Astrocyte (in vitro differentiated cells and primary cell): Measurements from ENCODE around the gene MT1X. TPM values are rescaled to one million over a fixed set of nuclear protein-coding genes. Genes with fewer than 3 reads are reported as not detected.

Experiments used
- DNase-seq: peaks from one replicate; pipeline ENCODE4 v3.0.0-alpha.2; 2010; ENCODE audit warnings: low read depth
- FAIRE-seq: peaks from 2 replicates; lab custom pipeline; 2011; peaks lifted over from hg19 to GRCh38; lab: Jason Lieb, UNC
- H2AFZ ChIP-seq: 2 replicates; pipeline ENCODE4 v1.6.0; 2012; ENCODE audit warnings: low read depth, low read length, inconsistent platforms
- H3K27ac ChIP-seq: 2 replicates; pipeline ENCODE4 v1.5.1; 2011; ENCODE audit warnings: low read depth, low read length, inconsistent platforms
- H3K27me3 ChIP-seq: 2 replicates; pipeline ENCODE4 v1.6.0; 2011; ENCODE audit warnings: low read length, inconsistent platforms; ENCODE audit not compliant: insufficient read depth
- H3K36me3 ChIP-seq: 2 replicates; pipeline ENCODE4 v1.5.1; 2011; ENCODE audit warnings: low read length, inconsistent platforms; ENCODE audit not compliant: insufficient read depth
- H3K4me1 ChIP-seq: 2 replicates; pipeline ENCODE4 v1.5.1; 2011; ENCODE audit warnings: low read length, inconsistent platforms; ENCODE audit not compliant: insufficient read depth
- H3K4me2 ChIP-seq: 2 replicates; pipeline ENCODE4 v1.6.0; 2012; ENCODE audit warnings: low read length, inconsistent platforms
- H3K4me3 ChIP-seq: 2 replicates; pipeline ENCODE4 v1.5.1; 2011; ENCODE audit warnings: low read depth, mild to moderate bottlenecking, low read length, inconsistent platforms; ENCODE audit not compliant: insufficient read depth
- H3K79me2 ChIP-seq: 2 replicates; pipeline ENCODE4 v1.6.0; 2012; ENCODE audit warnings: mild to moderate bottlenecking, low read length, inconsistent platforms; ENCODE audit not compliant: insufficient read depth
- H3K9ac ChIP-seq: 2 replicates; pipeline ENCODE4 v1.6.0; 2012; ENCODE audit warnings: mild to moderate bottlenecking, low read length, inconsistent platforms
- H3K9me3 ChIP-seq: 2 replicates; pipeline ENCODE4 v1.5.1; 2012; ENCODE audit warnings: low read depth, mild to moderate bottlenecking, low read length, inconsistent platforms; ENCODE audit not compliant: insufficient read depth
- H4K20me1 ChIP-seq: 2 replicates; pipeline ENCODE4 v1.6.0; 2012; ENCODE audit warnings: low read length, inconsistent platforms; ENCODE audit not compliant: insufficient read depth
- H3K27ac Mint-ChIP-seq: one replicate; pipeline ENCODE4 v1.8.0; 2021; ENCODE audit warnings: mild to moderate bottlenecking, mixed read lengths; ENCODE audit not compliant: unreplicated experiment
- H3K27me3 Mint-ChIP-seq: one replicate; pipeline ENCODE4 v1.8.0; 2021; ENCODE audit warnings: low read depth, mixed read lengths; ENCODE audit not compliant: unreplicated experiment
- H3K36me3 Mint-ChIP-seq: one replicate; pipeline ENCODE4 v1.8.0; 2021; ENCODE audit warnings: low read depth, mixed read lengths; ENCODE audit not compliant: unreplicated experiment
- H3K4me1 Mint-ChIP-seq: one replicate; pipeline ENCODE4 v1.8.0; 2021; ENCODE audit warnings: low read depth, mixed read lengths; ENCODE audit not compliant: unreplicated experiment
- H3K4me3 Mint-ChIP-seq: one replicate; pipeline ENCODE4 v1.8.0; 2021; ENCODE audit warnings: mild to moderate bottlenecking, moderate library complexity, mixed read lengths; ENCODE audit not compliant: unreplicated experiment
- H3K9me3 Mint-ChIP-seq: one replicate; pipeline ENCODE4 v1.8.0; 2021; ENCODE audit warnings: mild to moderate bottlenecking, mixed read lengths; ENCODE audit not compliant: unreplicated experiment
- EZH2 ChIP-seq: IDR thresholded peaks from 2 replicates; pipeline ENCODE4 v1.6.1; 2012; ENCODE audit warnings: mild to moderate bottlenecking, low read length, inconsistent platforms; ENCODE audit not compliant: insufficient read depth
- total RNA-seq: library from RNA; stranded (reverse); gene quantifications from 2 replicates; pipeline ENCODE4 v1.2.1, GENCODE V29; 2021
- TF ChIP-seq, protein P1 (sequence below): IDR thresholded peaks from 2 replicates; pipeline ENCODE4 v1.5.1; 2011; ENCODE audit warnings: low read depth, mild to moderate bottlenecking, inconsistent platforms, low read length, moderate library complexity; ENCODE audit not compliant: insufficient read depth

Gene MT1X
- total RNA-seq, 1 donor from 2014 or later: 7.0 TPM

DNA sequence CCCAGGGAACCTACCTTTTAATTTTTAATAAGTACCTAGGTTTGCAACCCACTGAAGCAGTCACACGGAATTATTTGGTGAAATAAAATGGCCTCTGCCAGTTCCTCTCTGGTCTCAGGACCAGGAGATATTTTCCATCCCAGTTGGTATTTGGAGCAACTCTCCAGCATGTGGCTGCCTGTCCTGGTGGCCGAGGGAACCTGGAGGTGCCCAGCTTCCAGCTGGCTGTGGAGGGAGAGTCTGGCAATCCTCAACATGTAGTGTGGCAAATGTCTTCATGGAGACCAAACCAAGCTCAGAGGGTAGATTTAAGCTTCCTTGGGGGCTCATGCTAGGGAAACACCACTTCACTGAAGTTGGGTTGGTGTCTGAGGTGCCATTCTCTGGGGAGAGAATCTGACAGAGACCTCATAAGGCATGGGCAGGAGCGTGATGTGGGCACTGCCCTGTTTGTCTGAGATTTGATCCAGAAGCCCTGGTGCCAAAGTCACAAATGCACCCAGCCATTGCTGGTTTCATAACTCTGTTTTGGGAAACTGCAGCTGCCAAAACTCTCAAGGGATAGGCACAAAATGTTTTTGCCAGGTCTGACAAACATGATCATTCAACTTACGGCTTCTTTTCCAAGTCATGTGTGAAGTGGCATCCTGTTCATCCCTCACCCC lies 2.8 kb downstream of the MT1X start:
- H3K27me3 ChIP-seq: no peaks in the 10 kb centered on the region
- FAIRE-seq: no peak
- H3K4me3 ChIP-seq: no peak overlapping the region
- TF ChIP-seq EZH2: no peak
- TF ChIP-seq, protein P1, sequence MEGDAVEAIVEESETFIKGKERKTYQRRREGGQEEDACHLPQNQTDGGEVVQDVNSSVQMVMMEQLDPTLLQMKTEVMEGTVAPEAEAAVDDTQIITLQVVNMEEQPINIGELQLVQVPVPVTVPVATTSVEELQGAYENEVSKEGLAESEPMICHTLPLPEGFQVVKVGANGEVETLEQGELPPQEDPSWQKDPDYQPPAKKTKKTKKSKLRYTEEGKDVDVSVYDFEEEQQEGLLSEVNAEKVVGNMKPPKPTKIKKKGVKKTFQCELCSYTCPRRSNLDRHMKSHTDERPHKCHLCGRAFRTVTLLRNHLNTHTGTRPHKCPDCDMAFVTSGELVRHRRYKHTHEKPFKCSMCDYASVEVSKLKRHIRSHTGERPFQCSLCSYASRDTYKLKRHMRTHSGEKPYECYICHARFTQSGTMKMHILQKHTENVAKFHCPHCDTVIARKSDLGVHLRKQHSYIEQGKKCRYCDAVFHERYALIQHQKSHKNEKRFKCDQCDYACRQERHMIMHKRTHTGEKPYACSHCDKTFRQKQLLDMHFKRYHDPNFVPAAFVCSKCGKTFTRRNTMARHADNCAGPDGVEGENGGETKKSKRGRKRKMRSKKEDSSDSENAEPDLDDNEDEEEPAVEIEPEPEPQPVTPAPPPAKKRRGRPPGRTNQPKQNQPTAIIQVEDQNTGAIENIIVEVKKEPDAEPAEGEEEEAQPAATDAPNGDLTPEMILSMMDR: no peak
- Mint-ChIP-seq H3K9me3 (peaks cover 22% of the 10 kb centered on the region), H3K4me1 (peaks cover 3% of the 10 kb centered on the region), H3K36me3 (peaks cover 6% of the 10 kb centered on the region), H3K4me3 (no peak overlapping the region), H3K27me3 (peaks cover 37% of the 10 kb centered on the region), H3K27ac (no peak overlapping the region)
- H3K4me2 ChIP-seq: no peak overlapping the region
- H2AFZ ChIP-seq: no peak overlapping the region
- H3K4me1 ChIP-seq: peaks cover 14% of the 10 kb centered on the region
- H4K20me1 ChIP-seq: no peaks in the 10 kb centered on the region
- no peaks in the 10 kb centered on the region for H3K79me2 ChIP-seq
- no peak for DNase-seq
- no peak overlapping the region for H3K27ac ChIP-seq
- peaks cover 3% of the 10 kb centered on the region for H3K9me3 ChIP-seq
- H3K36me3 ChIP-seq: no peaks in the 10 kb centered on the region
- no peak overlapping the region for H3K9ac ChIP-seq

DNA sequence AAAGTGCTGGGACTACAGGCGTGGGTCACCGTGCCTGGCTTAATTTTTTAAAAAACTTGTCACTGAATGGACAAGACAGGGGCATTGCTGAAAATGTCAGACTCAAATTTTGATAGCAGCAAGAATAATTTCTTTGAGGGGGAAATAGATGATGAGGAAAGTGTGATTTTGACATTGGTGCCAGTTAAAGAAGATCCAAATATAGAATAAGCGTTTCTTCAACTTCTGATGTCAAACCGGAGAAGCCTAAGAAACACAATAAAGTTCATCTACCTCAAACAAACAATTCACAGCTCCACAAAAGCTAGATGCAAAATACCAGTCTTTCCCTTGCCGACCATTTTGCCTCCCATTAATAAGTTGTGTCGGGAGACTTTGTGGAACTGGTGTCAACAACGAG lies 4.5 kb downstream of the MT1X start:
- H4K20me1 ChIP-seq: no peaks in the 10 kb centered on the region
- no peak for TF ChIP-seq EZH2
- TF ChIP-seq, protein P1: no peak
- no peak overlapping the region for H3K27ac ChIP-seq
- FAIRE-seq (no peak), DNase-seq (no peak)
- H3K9me3 ChIP-seq: peaks cover 3% of the 10 kb centered on the region
- Mint-ChIP-seq H3K9me3 (peaks cover 21% of the 10 kb centered on the region), H3K27me3 (peaks cover 32% of the 10 kb centered on the region), H3K4me1 (peaks cover 5% of the 10 kb centered on the region), H3K4me3 (no peak overlapping the region), H3K27ac (no peak overlapping the region), H3K36me3 (peaks cover 6% of the 10 kb centered on the region)
- H3K27me3 ChIP-seq: no peaks in the 10 kb centered on the region
- H3K9ac ChIP-seq: no peak overlapping the region
- H3K4me3 ChIP-seq: no peak overlapping the region
- H2AFZ ChIP-seq: no peak overlapping the region
- no peaks in the 10 kb centered on the region for H3K36me3 ChIP-seq
- no peak overlapping the region for H3K4me2 ChIP-seq
- H3K79me2 ChIP-seq: no peaks in the 10 kb centered on the region
- peaks cover 11% of the 10 kb centered on the region for H3K4me1 ChIP-seq

DNA sequence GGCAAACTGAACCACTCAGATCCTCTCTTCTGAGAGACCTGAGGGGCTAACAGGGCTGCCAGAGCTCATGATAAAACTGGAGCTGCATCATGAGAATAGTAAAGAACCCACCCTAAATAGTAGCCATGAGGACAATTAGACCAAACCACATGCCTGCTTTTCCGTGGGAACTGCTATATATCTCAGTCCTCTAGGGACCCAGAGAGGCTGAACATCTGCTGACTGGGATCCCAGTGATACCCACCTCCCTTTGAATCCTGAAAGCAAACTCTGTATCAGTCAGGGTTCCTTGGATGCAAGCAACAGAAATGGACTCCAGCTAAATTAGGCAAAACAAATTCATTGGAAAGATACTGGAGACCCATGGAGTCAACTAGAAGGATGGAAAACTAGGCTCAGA lies 6.5 kb downstream of the MT1X start:
- no peak for DNase-seq
- H3K9ac ChIP-seq: no peak overlapping the region
- H3K27me3 ChIP-seq: no peaks in the 10 kb centered on the region
- no peaks in the 10 kb centered on the region for H4K20me1 ChIP-seq
- H3K79me2 ChIP-seq: no peaks in the 10 kb centered on the region
- no peak overlapping the region for H2AFZ ChIP-seq
- H3K4me1 ChIP-seq: no peaks in the 10 kb centered on the region
- peaks cover 3% of the 10 kb centered on the region for H3K9me3 ChIP-seq
- peaks cover 21% of the 10 kb centered on the region for H3K9me3 Mint-ChIP-seq
- no peak for FAIRE-seq
- H3K36me3 Mint-ChIP-seq: peaks cover 6% of the 10 kb centered on the region
- TF ChIP-seq, protein P1: no peak
- no peak for TF ChIP-seq EZH2
- H3K27ac ChIP-seq: no peak overlapping the region
- H3K4me3 Mint-ChIP-seq: no peak overlapping the region
- H3K4me1 Mint-ChIP-seq: peaks cover 1% of the 10 kb centered on the region
- no peak overlapping the region for H3K4me3 ChIP-seq
- no peak overlapping the region for H3K4me2 ChIP-seq
- peaks cover 22% of the 10 kb centered on the region for H3K27me3 Mint-ChIP-seq
- H3K36me3 ChIP-seq: no peaks in the 10 kb centered on the region
- H3K27ac Mint-ChIP-seq: no peak overlapping the region
